Stimulated activated CD8-positive, alpha-beta memory T cell treated with anti-CD3 and anti-CD28 coated beads, Interleukin-2, amount 100 ng/mL, for 1 hour (primary cell): Measurements from ENCODE around the gene RPL9.
"Not testable (repeated sequence)": the region's sequence is repeated elsewhere in the genome, so short reads cannot be mapped to it uniquely, and the experiment has no call there.

Source experiments
- DNase-seq, 2 donors: peaks; one replicate each; pipeline ENCODE4 v3.0.0-alpha.2; 2020; ENCODE audit warnings: low read depth in 2 of 2

RPL9 gene

DNA sequence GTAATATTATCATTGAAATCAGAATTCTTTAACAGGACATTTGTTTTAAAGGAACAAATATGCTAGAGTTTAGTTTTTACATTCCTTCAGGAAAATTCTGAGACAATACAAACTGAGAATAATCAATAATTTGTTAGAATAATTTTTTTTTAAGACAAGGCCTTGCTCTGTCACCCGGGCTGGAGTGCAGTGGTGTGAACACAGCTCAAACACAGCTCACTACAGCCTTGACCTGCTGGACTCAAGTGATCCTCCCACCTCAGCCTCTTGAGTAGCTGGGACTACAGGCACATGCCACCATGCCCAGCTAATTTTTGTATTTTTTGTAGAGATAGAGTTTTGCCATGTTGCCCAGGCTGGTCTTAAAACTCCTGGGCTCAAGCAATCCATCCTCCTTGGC lies 33.4 kb downstream of the RPL9 start:
- DNase-seq, result not testable (repeated sequence)

DNA sequence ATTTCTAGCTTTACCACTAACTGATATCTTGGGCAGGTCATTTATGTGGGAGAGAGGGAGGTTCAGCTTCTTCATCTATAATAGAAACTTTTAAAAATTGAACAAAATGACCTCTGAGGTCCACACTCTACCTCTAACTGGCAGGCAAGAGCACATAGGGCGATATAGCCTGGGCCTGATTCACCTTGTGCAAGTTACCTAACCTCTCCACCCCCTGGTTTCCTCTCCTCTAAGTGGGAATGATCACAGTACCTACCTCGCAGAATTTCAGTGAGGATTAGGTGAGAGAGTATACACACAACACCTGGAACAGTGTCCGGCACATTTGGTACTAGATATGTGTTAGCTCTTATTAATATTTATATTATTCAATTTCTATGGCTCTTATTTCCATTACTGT lies 36.5 kb downstream of the RPL9 start:
- DNase-seq, result no peak

DNA sequence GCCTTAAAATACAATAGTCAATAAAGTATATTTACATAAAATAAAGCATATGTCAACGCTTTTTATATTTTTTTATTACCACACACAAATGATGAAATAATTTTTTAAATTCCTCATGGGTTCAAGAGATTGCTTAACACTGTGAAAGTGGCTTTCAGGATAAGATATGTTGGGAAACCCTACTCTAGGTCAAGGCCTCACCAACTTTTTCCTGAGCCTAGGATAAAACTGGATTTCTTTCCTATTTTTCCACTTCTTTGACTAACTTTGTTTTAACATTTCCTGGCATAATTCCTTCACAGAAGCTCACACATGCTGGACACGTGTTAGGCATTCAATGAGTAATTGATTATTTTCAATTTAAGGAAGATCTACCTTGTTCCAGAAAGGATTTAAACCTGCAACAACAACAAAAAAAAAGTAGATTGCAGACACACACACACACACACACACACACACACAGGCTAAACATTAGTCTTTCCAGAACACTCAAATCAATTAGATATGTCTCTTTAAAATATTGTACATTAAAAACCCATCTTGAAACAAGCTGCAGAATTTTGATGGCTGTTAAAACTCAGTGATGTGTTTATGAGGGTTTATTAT lies 42.9 kb downstream of the RPL9 start:
- DNase-seq, result no peak

DNA sequence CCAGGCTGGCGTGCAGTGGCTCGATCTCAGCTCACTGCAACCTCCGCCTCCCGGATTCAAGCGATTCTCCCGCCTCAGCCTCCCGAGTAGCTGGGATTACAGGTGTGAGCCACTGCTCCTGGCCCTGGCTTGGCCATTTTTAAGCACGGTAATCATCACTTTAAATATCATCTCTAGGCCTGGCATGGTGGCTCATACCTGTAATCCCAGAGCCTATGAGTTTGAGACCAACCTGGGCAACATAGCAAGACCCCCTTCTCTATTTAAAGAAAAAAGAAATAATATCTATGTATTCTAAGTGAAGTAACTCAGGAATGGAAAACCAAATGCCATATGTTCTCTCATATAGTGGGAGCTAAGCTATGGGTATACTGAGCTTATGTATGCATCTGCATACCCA lies 47.2 kb downstream of the RPL9 start:
- not testable (repeated sequence) for DNase-seq

DNA sequence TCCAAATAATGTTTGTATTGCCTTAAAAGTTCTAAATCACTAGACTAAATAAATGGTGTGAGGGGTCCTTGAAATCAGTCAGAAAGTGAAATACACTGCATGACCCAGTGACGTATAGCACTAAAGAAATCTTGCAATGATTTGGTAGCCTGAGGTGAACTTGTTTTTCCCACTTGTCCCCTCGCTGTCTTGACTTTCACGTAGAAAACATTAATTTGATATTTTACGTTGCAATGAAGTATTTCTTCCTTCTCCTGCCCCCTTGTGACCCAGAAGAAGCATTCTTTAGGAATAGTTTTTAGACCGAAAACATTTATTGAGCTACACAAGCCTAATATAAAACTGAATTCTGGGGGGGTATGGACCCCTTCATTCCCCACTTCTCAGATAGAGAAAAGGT lies 48.3 kb downstream of the RPL9 start:
- no peak for DNase-seq

DNA sequence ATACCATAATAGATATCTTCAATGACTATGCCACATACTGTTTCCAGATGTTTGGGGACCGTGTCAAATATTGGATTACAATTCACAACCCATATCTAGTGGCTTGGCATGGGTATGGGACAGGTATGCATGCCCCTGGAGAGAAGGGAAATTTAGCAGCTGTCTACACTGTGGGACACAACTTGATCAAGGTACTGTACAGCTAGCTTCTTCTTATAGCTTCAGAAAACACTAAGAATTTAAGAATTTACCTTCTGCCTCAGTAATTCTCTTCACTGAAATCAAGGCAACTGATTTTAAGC lies 51.2 kb downstream of the RPL9 start:
- no peak for DNase-seq

DNA sequence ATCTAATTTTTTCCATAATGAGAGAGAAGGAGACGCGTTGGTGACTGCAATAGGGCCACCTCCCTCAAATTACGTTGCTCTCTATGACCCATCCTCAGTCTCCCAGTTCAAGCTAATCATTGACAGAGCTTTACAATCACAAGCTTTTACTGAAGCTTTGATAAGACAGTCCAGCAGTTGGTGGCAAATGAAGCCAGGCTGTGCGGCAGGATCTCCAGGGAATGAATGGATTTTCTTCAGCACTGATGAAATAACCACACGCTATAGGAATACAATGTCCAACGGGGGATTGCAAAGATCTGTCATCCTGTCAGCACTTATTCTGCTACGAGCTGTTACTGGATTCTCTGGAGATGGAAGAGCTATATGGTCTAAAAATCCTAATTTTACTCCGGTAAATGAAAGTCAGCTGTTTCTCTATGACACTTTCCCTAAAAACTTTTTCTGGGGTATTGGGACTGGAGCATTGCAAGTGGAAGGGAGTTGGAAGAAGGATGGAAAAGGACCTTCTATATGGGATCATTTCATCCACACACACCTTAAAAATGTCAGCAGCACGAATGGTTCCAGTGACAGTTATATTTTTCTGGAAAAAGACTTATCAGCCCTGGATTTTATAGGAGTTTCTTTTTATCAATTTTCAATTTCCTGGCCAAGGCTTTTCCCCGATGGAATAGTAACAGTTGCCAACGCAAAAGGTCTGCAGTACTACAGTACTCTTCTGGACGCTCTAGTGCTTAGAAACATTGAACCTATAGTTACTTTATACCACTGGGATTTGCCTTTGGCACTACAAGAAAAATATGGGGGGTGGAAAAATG lies 51.7 kb downstream of the RPL9 start, which contains the start of gene KLB:
KLB (plus strand) TSS at position 168 of the 821 bp plus-strand sequence; CDS start at position 188, 20 bp downstream.
- DNase-seq, result no peak
